Renal pelvis (tissue), 4 donors: ENCODE measurements around the gene DUOX2. TPM values are rescaled to one million over a fixed set of nuclear protein-coding genes. Genes with fewer than 3 reads are reported as not detected.
"Not testable (repeated sequence)": the region's sequence is repeated elsewhere in the genome, so short reads cannot be mapped to it uniquely, and the experiment has no call there.

Source experiments
- DNase-seq: peaks from one replicate; pipeline ENCODE4 v3.0.0-alpha.2; 2013
- polyA plus RNA-seq, 3 donors: library from polyadenylated mRNA; unstranded; fragments of 120-200 nt; gene quantifications; one replicate each; pipeline ENCODE4 v1.2.1, GENCODE V29; 2013; ENCODE audit not compliant: insufficient read length in 3 of 3

DUOX2 gene
- polyA plus RNA-seq, 3 donors: 0.07 to 0.23 (median 0.07) TPM

- no peak for DNase-seq
These were observed 6.4 kb upstream of the DUOX2 start for GRCh38 chr15:45120081-45120972.

- no peak for DNase-seq
These were observed 5.0 kb upstream of the DUOX2 start for GRCh38 chr15:45118996-45119395.

DNA sequence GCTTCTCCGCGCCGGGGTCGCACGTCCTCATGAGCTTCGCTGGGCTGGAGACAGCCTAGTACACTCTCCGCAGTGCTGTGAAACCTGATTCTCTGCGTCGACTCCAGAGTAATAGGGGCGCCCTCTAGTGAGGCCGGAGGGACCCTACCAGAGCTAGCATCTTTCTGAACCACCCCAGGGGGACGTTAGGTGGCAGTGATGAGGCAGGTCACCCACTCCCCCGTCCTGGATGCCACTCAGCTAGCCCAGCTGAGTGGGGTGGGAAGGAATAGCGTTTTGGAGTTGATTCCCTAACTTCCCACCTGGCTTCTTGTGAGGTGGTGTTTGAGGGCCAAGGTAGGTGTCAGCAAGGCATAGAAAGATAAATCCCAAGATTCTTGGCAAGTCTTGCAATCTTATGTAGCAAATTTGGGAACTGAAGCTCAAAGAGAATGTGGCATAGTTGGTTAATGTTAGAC, 4.2 kb upstream of the DUOX2 start:
- peak; percentile 95 for DNase-seq

GRCh38 chr15:45117308-45118130, 3.5 kb upstream of the DUOX2 start:
- DNase-seq: no peak

DNA sequence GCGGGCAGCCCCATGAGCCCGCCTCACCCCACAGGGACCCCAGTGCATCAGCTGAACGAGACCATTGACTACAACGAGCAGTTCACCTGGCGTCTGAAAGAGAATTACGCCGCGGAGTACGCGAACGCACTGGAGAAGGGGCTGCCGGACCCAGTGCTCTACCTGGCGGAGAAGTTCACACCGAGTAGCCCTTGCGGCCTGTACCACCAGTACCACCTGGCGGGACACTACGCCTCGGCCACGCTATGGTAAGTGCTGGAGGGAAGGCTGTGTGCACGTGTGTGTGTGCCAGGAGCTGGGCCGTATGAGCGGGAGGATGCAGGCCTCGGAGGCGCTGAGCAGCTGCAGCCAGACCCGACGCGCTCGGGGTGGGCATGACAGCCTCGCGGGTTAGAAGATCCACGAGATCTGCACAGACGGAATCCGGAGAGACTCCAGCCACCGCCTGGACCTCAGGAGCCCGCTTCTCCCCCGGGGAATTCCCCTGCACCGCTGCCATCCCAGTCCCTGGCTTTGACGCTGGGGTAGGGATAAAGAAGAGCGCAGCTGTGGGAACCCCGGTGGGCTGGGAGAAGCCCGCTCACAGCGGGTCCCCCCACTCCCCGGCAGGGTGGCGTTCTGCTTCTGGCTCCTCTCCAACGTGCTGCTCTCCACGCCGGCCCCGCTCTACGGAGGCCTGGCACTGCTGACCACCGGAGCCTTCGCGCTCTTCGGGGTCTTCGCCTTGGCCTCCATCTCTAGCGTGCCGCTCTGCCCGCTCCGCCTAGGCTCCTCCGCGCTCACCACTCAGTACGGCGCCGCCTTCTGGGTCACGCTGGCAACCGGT, 2.7 kb upstream of the DUOX2 start:
- no peak for DNase-seq

GRCh38 chr15:45116006-45116481, 2.1 kb upstream of the DUOX2 start:
- DNase-seq: no peak

DNA sequence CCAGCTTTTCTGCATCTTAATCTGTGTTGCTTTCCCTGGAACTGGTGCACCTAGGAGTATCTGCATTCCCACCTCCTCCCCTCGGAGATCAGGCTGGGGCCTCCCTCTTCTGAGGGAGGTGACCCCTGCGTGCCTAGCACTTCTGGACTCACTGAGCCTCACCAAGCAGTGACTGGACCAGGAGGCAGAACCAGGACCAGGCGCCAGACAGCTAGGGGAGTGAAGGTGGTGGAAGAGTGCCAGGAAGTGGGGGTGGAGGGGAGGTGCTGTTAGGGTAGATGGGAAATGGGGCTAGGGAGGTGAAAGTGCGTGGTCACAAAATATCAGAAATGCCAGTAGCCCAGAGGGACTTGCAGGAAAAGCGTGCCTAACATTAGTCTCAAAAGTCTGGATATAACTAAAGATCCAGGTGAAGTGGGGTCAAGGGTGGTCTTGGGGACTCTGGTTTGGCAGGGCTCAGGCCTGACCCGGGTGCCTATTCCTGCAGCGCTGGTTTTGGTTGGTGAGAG, 1.4 kb upstream of the DUOX2 start:
- DNase-seq: no peak

DNA sequence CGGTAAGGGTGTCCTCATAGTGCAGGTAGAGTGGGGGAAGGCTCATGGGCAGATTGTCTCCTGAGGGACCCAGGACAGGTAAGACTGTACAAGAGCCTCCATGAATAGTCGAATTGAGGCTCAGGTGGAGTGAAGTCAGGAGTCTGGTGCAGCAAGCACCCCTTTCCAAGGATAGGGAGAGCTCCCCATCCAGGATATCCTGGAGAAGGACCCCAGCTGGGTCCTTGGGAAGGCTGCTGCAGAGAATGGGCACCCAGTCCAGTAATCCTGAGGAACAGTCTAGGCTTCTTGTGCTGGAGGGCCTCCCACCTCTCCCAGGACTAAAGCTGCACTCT, 746 bp upstream of the DUOX2 start:
- no peak for DNase-seq

DNA sequence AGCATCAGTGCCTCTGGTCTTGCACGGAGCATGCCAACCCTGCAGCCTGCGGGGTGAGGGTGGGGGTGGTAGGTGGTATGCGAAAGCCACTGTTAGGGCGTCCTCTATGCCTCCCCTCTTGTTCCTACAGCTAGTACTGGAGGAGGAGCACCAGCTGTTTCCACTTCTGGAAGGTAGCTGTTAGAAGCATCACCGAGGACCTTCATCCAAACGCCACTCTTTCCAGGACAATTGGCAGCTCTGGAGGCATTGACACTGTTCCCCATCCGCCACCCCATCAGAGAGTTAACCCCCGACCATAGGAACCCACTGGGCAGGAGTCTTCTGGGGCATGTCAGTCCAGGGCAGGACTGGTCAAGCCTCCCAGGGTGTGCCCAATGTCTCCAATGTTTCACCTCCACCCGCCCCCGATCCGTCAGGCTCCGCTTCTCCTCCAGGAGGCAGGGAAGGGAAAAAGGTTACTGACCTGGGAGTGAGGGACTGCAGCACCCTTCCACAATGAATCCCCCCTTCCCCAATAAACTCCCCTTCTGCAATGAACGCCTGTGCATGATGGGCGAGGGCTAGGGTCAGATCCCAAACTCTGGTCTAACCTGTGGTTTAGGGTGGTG, 487 bp downstream of the DUOX2 start:
- DNase-seq: no peak

DNA sequence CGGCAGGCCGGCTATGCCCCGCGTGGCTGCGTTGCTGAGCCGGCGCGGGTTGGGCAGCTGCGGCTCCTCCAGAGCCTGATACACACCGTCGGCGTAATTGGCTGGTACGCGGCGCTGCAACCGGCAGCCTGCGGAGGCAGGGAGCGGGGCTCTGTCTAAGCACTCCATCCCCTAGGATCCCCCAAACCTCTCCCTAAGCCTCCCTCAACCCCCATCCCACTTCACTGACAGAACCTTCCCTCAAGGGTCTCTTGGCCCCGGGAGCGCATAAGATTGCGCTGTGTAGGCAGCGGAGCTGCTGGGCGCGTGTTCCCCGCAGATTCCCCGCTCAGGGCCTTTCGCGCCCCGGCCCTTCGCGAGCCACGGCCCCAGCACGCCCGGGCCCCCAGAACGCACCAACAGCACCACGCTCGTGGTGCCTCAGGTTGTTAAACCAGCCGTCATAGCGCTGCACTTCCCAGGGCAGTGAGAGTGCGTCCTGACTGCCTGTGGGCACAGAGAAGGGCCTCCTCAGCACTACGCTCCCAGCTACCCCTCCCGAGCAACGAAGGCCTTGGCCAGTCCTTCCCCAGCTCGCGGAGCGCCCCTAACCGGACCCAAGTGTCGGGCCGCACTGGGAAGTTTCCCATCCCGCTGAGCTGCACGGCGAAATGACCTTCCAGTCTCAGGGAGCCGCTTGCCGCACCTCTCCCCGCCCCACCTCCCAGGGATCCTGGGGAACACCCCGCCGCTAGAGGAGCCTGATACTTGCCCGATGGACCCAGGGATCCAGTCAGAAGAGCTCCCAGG, 1.2 kb downstream of the DUOX2 start:
- DNase-seq: no peak

GRCh38 chr15:45112143-45112590, 1.8 kb downstream of the DUOX2 start:
- no peak for DNase-seq

DNA sequence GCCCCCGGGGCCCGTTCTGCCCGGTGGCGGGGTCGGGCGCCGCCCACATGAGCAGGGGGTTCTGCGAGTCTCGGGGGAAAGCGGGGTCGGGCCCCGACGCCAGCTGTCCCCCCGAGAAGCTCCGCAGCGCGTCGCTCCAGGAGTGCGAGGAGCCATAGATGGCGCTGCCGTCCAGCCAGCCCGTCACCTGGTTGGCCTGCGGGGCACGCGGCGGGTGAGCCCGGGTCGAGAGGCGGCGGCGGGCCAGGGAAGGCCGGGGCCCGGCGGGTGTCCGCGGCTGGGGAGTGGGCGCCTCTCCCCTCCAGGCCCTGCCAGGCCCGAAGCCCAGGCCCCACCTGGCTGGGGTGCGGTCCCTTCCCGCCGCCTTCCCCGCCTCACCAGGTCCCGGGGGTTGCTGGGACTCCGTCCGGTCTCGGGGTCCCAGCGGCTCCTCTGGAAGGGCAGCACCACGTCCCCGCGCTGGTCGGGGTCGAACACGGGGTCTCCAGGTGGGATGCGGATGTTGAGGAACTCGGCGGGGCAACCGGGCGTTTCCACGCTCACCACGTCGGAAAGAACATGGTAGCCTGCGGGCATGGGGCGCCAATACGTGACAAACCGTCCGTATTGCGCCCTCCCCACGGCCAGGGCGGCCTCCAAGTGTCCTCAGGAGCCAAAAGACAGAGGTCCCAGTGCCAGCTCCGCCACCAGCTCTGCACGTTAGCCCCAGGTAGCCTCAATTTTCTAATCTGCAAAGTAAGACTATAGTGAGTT, 2.4 kb downstream of the DUOX2 start:
- no peak for DNase-seq

DNA sequence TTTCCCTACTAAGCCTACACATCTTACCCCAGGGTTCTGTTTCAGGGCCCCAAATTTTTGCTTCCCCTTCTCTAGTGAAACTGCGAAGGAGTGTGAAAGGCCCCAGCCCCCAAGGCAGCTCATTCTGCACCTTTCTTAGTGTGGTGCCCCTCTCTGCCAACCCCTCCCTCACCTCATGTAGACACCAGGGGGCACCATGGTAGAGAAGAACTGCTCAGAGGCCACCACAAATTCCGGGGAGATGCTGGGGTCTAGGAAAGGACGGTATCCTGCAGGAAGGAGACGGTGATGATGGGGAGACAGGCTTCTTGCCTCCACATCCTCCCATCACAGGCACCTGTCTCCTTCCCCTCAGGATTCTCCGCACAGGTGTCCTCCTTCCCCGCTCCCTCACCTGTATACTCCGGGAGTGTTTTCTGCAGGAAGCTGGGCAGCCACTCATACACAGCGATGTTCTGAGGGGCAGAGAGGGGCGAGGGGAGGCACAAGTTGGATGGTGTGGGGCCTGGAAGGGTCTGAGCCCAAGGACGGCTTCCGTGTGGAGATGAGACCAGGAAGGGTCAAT, 3.6 kb downstream of the DUOX2 start:
- DNase-seq: no peak

- DNase-seq: no peak
These were observed 5.9 kb downstream of the DUOX2 start for GRCh38 chr15:45107941-45108630.

- no peak for DNase-seq
These were observed 7.8 kb downstream of the DUOX2 start for GRCh38 chr15:45106002-45106790.

DNA sequence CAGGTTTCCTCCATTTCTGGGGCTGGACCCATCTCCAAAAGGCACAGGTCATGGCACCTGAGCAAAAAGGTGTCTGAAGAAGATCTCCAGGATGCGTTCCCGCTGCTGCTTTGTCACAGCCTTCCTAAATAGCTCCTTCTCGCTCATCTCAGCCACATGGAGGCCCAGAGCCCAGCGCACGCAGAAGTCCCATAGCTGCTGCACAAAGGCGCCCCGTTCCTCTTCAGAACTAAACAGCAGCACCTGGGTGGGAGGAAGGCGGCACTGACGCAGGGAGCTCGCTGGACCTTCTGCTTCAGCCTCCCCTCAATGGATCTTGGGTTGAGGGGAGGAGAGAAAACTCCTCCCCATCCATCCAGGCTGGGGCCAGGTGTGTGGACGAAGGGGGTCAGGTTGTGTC, 8.4 kb downstream of the DUOX2 start:
- no peak for DNase-seq

DNA sequence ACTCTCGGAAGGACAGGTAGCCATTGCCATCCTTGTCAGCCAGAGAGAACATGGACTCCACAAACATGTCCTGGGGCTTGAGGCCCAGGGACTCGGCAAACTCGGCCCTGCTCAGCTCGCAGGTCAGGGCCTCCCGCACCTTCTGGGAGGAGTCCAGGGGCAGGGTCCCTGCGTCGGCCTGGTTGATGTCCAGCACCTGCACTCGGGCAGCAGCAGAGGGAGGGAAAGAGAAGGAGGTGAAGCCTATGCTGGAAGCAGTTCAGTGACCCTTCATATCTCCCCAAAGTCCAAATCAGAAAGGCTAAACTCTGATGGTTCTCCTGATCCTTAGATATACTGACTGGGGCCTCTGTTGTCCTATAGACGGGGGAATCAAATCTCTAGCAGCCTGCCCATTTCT, 9.8 kb downstream of the DUOX2 start:
- not testable (repeated sequence) for DNase-seq

- no peak for DNase-seq
These were observed 11.7 kb downstream of the DUOX2 start for GRCh38 chr15:45102226-45102625.
